OCI-LY3 (cell line): ENCODE results near the gene MARK4.

Experiments used
- CTCF ChIP-seq: fragments of 200-600, 300-600 bp; sonication (generic); IDR thresholded peaks from 2 replicates; pipeline ENCODE4 v1.5.1; 2014; ENCODE audit warnings: antibody characterized with exemption, low read length, low read depth
- EZH2phosphoT487 ChIP-seq: fragments of 200-600 bp; shearing (Covaris generic); IDR thresholded peaks from 2 replicates; pipeline ENCODE4 v1.6.1; 2018; ENCODE audit warnings: antibody characterized with exemption, mixed run types, low read depth

- TF ChIP-seq CTCF (no peak), EZH2phosphoT487 (no peak)
Measured at GRCh38 chr19:45298264-45298663, 47.2 kb downstream of the MARK4 start.
